HG03354 (cell line): ENCODE measurements around the gene TCF3.
"Not testable (repeated sequence)": the region's sequence is repeated elsewhere in the genome, so short reads cannot be mapped to it uniquely, and the experiment has no call there.

ENCODE experiments used
- ATAC-seq: cut with Tn5 transposase; IDR thresholded peaks from one replicate; pipeline ENCODE4 v1.9.1; 2021; ENCODE audit warnings: mild to moderate bottlenecking; ENCODE audit not compliant: unreplicated experiment, poor library complexity, severe bottlenecking

Gene TCF3

GRCh38 chr19:1654178-1654792 lies 1.9 kb upstream of the TCF3 start:
- ATAC-seq = no peak

- no peak for ATAC-seq
These were observed 849 bp upstream of the TCF3 start for GRCh38 chr19:1653300-1653628.

- ATAC-seq = no peak
These were observed 685 bp downstream of the TCF3 start for GRCh38 chr19:1651568-1652291.

GRCh38 chr19:1650650-1651567 lies 1.5 kb downstream of the TCF3 start:
- ATAC-seq = no peak

DNA sequence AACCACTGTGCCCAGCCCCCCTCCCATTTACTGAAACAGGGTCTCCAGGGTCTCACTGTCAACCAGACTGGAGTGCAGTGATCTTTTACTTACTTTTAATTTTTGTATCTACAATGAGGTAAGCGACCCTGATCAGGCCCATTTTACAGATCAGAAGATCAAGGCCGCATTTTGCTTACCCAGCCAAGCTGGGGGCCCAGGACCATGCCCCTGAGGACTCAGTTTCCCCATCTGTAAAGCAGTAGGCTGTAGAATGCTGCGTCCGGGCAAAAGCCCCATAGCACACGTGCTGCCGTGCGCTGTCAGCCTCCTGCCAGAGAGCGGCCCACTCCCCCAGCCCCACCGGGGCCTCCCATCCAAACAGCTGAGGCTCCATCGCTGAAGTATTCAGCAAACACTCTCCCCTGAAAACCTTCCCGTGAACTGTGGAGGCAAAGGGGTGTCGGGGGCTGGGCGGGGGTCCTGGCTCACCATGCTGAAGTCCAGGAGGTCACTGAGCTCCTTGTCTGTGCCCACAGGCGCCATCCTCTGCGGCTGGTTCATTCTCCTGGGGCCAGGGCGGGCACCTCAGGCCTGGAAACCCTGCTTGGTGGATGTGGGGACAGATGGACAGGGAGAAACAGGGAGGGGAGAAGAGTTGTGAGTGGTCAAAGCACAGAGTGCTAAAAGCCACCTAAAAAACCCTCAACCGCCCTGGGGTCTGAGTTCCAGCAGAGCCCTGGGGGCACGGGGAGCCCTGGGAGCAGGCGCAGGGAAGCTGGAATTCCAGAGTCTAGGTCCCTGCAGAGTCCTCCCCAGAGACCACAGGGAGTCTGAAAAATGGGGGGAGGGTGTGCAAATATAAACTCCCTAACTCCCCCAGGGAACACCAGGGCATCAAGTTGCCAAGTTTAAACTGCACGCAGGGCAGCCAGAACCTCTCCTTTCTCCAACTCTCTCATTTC lies 2.4 kb downstream of the TCF3 start:
- no peak for ATAC-seq

DNA sequence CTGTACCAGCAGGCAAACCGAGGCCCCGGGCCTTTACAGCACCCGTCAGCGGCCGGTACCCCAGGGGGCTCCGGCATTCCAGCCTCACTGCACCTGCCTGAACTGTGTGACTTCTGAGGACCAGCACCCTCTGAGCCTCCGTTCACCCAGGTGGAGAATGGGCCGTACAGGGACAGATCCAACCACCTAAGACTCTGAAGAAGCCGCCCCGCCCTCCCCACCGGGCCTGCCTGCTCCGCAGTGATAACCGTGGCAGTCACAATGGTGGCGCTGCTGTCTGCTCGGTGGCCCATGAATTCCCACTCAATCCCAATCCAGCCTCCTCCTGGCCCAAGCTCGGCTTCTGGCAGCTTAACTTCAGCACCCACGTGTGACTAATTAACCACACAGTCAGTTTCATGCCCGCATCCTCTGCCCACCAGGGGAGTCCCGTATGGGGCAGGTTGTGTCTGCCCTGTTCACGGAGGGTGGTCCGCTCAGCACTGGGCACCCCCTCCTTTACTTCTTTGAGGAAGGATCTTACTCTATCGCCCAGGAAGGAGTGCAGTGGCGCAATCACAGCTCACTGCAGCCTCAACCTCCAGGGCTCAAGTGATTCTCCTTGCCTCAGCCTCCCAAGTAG lies 3.4 kb downstream of the TCF3 start:
- ATAC-seq = no peak

DNA sequence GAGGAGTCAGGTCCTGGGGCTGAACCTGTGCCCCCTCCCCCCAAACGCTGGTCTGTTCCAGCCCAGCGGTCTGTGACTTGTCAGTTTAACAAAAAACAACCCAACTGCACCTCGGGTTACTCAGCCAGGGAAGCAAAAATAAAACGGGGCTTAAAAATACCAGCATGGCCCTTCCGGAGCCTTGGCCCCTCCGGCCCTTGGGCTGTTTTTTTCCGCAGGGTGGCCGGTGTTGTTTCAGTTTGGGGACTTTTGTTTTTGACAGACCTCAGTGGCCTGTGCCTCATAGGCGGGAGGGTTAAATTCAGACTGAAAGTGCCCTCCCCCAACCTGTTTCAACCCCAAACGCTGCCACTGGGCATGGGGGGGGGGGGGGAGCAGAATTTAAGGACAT lies 4.0 kb downstream of the TCF3 start:
- ATAC-seq = peak; percentile 33

DNA sequence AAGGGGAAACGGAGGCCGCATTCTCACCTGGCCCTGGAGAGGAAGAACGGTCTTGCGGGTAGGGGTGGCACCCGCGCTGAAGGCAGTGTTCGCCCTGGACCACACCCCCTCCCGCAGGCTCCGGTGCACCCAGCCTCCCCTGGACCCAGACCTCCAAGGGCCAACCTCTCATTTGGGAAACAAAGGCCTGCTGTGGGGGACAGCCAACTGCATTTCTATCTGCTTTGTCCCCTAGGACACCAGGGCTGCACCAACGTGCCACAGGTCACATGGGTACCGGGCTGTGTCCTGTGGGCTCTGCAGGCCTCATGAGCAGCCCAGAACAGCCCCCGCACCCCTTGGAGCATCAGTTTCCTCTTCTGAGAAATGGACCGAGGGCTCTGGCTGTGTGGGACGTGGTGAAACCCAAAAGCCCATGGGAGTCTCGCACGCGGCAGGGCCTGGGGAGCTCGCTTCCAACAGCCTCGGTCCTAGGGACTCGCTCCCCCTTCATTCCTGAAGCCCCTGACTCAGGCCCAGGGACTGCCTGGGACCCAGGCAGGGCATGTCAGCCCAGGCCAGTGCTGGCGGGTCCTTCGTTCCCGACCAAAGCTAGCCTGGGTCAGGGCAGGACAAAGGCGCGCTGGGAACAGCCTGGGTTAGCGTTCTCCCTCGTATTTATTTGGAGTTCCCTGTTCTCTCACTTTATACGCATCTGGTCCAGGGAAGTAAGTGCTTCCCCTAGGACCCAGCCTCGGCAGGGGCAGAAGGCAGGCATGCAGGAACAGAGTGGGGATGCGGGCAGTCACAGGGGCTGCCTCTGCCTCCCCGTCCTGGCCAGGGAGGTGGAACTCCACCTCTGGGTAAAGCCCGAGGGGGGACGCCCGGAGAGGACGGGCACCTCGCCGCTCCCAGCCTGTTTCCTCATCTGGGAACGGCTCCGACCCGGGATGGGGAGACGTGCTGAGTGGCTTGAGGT lies 4.6 kb downstream of the TCF3 start:
- no peak for ATAC-seq

DNA sequence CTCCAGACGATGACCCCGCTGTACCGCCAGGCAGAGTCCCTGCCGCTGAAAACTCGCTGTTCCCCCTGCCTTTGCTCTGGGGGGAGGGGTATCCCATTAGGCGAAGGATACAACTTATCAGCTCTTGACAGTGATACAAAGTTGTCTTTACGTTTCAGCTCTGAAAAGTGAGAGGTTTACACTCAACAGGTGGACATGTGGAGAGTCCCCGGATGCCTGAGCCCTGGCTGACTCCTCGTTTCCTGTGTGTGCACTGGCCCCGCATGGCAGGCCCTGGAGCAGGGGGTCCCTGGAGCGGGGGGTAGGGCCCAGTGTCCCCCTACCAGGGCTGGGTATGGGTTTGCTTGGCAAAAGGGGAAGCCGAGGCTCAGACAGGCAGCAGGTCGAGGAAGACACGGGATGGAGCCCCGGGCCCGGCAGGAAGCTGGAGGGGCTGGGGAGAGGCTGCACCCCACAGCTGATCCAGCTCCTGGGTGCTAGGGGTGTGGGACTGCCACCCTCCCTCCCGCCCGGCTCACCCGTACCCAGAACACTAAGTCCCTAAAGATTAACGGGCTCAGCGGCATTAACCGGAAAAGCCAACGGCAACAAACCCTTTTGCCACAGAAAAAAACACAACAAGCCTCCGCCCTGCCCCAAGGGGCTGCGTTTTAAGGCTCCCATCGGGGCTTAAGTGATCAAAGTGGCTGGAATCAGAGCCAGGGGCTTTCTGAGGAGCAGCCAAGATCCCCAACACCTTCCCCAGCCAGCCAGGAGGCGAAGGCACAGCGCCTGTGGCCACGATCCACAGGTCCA lies 5.6 kb downstream of the TCF3 start:
- no peak for ATAC-seq

DNA sequence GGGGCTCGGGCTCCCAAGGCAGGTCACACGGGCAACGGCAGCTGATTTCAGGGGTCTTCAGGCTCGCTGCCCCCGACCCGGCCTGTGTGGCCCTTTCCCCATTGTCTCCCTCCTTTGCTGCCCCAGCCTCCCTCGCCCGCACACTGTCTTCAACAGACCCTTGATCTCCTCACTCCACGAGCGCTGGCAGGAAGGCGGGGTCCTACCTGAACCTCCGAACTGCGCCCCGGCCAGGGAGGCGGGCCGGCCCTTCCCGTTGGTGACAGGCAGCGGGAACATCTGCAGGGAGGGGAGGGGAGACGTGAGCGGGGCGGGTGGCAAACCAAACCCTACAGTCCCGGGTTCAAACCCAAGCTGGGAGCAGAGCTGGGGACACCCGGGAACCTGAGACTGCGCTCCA lies 6.3 kb downstream of the TCF3 start:
- ATAC-seq = no peak

GRCh38 chr19:1645299-1645698 lies 7.1 kb downstream of the TCF3 start:
- ATAC-seq = no peak

DNA sequence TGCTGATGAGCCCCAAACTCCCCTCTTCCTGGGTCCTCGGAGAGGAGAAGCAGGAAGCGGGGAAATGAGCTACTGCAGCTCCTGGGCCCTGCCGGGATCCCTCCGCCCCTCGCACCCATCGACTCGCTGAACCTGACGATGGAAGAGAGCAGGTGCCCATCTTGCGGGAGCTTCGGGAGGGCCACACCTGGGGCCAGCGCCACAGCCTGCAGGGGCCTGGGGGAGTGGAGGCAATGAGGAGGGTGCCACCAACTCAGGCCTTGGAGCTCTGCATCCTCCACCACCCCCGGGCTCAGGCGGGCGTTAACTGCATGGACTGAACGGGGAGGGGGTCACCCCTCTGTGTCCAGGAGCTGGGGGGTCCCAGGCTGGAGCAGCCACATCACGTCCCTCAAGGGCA lies 8.3 kb downstream of the TCF3 start:
- no peak for ATAC-seq

GRCh38 chr19:1640893-1641448 lies 11.4 kb downstream of the TCF3 start:
- not testable (repeated sequence) for ATAC-seq

- ATAC-seq = no peak
These were observed 15.8 kb downstream of the TCF3 start for GRCh38 chr19:1636325-1637236.

- ATAC-seq = no peak
These were observed 17.5 kb downstream of the TCF3 start for GRCh38 chr19:1634938-1635243.

DNA sequence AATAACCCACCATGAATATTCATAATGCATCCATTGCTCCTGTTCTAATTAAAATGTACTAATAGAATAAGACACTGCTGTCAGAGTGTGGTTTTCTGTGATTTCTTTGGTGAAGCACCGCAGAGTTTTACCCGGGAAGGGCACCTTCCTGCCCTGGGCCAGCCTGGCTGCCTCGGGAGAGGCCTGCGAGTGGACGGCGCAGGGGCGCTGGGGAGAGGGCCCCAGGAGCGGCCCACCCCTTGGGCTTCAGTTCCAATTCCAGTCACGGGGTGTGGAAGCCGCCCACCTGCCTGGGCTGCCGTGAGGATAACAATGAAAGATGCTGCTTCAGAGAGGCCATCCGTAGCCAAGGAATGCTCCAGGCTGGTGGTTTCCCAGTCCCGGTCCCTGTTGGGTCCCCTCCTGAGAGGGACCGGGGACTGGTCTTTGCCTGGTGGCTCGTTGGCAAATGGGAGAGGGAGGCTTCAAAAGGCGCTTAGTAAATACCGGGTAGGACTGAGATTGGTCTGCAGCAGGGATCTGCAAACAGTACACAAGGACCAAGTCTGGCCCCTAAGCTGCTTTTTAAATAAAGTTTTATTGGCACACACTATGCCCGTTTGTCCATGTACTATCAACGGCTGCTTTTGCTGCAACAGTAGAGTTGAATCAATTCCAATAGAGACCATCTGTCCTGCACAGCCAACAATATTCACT lies 18.0 kb downstream of the TCF3 start:
- ATAC-seq = no peak
